SK-N-SH (cell line): ENCODE measurements around the gene ZNF774. TPM values are rescaled to one million over a fixed set of nuclear protein-coding genes. Genes with fewer than 3 reads are reported as not detected.
"Not testable (repeated sequence)": the region's sequence is repeated elsewhere in the genome, so short reads cannot be mapped to it uniquely, and the experiment has no call there.

Experiments
- CTCF ChIA-PET: fragments of 300-600, 350-600 bp; formaldehyde crosslinking; extraction: SDS; loops from one replicate; lab custom pipeline; 2021; lab: Yijun Ruan, JAX
- POLR2A ChIA-PET: fragments of 350-600 bp; sonication (Branson Sonifier 250); formaldehyde crosslinking; extraction: SDS; loops from one replicate; lab custom pipeline; 2020; ENCODE audit warnings: antibody characterized with exemption, inconsistent platforms; lab: Yijun Ruan, JAX
- DNase-seq: peaks from one replicate; pipeline ENCODE4 v3.0.0; 2012
- H2AFZ ChIP-seq: fragments of 200-600 bp; sonication (generic); 2 replicates; pipeline ENCODE4 v1.8.1; 2016; ENCODE audit warnings: antibody characterized with exemption, mild to moderate bottlenecking, low read depth
- H3F3A ChIP-seq: fragments of 200-600 bp; sonication (generic); replicated peaks from 2 replicates; pipeline ENCODE3; 2016; ENCODE audit warnings: antibody characterized with exemption, mild to moderate bottlenecking; ENCODE audit not compliant: insufficient read depth
- H3K27ac ChIP-seq, 2 experiments: fragments of 200-500 bp in 1 of 2; fragments of 200-600 bp in 1 of 2; sonication (Bioruptor generic) in 1 of 2; sonication (generic), shearing (Covaris generic) in 1 of 2; 2 replicates each; pipeline versions ENCODE4 v1.5.1 to v1.6.1; 2014 to 2016; ENCODE audit warnings: low read depth in 2 of 2, inconsistent platforms in 1 of 2, low read length in 1 of 2, mild to moderate bottlenecking in 1 of 2, mixed read lengths in 1 of 2
- H3K27me3 ChIP-seq: fragments of 200-600 bp; sonication (generic), shearing (Covaris generic); 2 replicates; pipeline ENCODE4 v1.6.1; 2016; ENCODE audit warnings: mixed run types; ENCODE audit not compliant: insufficient read depth
- H3K36me3 ChIP-seq, 2 experiments: fragments of 200-500 bp in 1 of 2; fragments of 200-600 bp in 1 of 2; sonication (Bioruptor generic) in 1 of 2; sonication (generic) in 1 of 2; replicated peaks in 1 of 2; 2 replicates each; pipeline versions ENCODE3 to v1.5.1; 2014 to 2016; ENCODE audit warnings: low read length in 1 of 2, mild to moderate bottlenecking in 1 of 2; ENCODE audit not compliant: insufficient read depth in 2 of 2, control insufficient read depth in 1 of 2
- H3K4me1 ChIP-seq, 2 experiments: fragments of 200-500 bp in 1 of 2; fragments of 200-600 bp in 1 of 2; sonication (Bioruptor generic) in 1 of 2; sonication (generic), shearing (Covaris generic) in 1 of 2; 2 replicates each; pipeline versions ENCODE4 v1.5.1 to v1.6.1; 2014 to 2016; ENCODE audit warnings: low read depth in 1 of 2, low read length in 1 of 2, mixed run types in 1 of 2; ENCODE audit not compliant: insufficient read depth in 2 of 2, control insufficient read depth in 1 of 2
- H3K4me2 ChIP-seq: fragments of 200-600 bp; sonication (generic), shearing (Covaris generic); 2 replicates; pipeline ENCODE4 v1.6.1; 2017; ENCODE audit warnings: mixed run types
- H3K4me3 ChIP-seq, 2 experiments: fragments of 200-500 bp in 1 of 2; fragments of 200-600 bp in 1 of 2; sonication (Bioruptor generic) in 1 of 2; sonication (generic), shearing (Covaris generic) in 1 of 2; 2 replicates each; pipeline versions ENCODE4 v1.5.1 to v1.8.1; 2014 to 2016; ENCODE audit warnings: low read depth in 2 of 2, inconsistent platforms in 1 of 2, low read length in 1 of 2, mild to moderate bottlenecking in 1 of 2, mixed read lengths in 1 of 2, moderate library complexity in 1 of 2
- H3K79me2 ChIP-seq: fragments of 200-600 bp; sonication (generic); 2 replicates; pipeline ENCODE4 v1.8.1; 2017; ENCODE audit warnings: mild to moderate bottlenecking; ENCODE audit not compliant: insufficient read depth
- H3K9ac ChIP-seq: fragments of 200-600 bp; sonication (generic); 2 replicates; pipeline ENCODE4 v1.6.1; 2017; ENCODE audit warnings: mixed run types
- H3K9me2 ChIP-seq: fragments of 200-600 bp; sonication (generic); 2 replicates; pipeline ENCODE4 v1.6.1; 2017; ENCODE audit warnings: mixed run types
- H3K9me3 ChIP-seq: fragments of 200-600 bp; sonication (generic); 2 replicates; pipeline ENCODE4 v1.6.1; 2017; ENCODE audit warnings: mixed run types, mild to moderate bottlenecking, moderate library complexity
- H4K20me1 ChIP-seq: fragments of 200-600 bp; sonication (generic); 2 replicates; pipeline ENCODE4 v1.6.1; 2017; ENCODE audit warnings: mild to moderate bottlenecking, mixed run types; ENCODE audit not compliant: insufficient read depth
- FOSL2 ChIP-seq: IDR thresholded peaks from 2 replicates; pipeline ENCODE4 v1.4.0; 2012; ENCODE audit warnings: low read depth, mild to moderate bottlenecking, moderate library complexity, borderline replicate concordance
- FOXJ3 ChIP-seq: sonication (generic); formaldehyde crosslinking; IDR thresholded peaks from 2 replicates; pipeline ENCODE4 v1.5.1; 2020; ENCODE audit warnings: mild to moderate bottlenecking, missing genetic modification reagents
- JUND ChIP-seq: IDR thresholded peaks from 2 replicates; pipeline ENCODE4 v1.4.0; 2012
- MXI1 ChIP-seq: IDR thresholded peaks from 2 replicates; pipeline ENCODE4 v1.6.1; 2012; ENCODE audit warnings: mild to moderate bottlenecking, low read depth, low read length, improper control_type of control experiment
- NRF1 ChIP-seq: IDR thresholded peaks from 2 replicates; pipeline ENCODE4 v1.6.1; 2012; ENCODE audit warnings: low read depth, mild to moderate bottlenecking, low read length
- RAD21 ChIP-seq: IDR thresholded peaks from 2 replicates; pipeline ENCODE4 v1.6.1; 2012; ENCODE audit warnings: mild to moderate bottlenecking, low read length
- SIN3A ChIP-seq: IDR thresholded peaks from 2 replicates; pipeline ENCODE4 v1.6.1; 2012; ENCODE audit warnings: low read depth, mild to moderate bottlenecking, low read length, moderate library complexity, borderline replicate concordance
- WGBS: methylation state at CpG from one replicate; pipeline ENCODE4 v1.1.6; 2017; ENCODE audit warnings: low lambda C conversion rate; 5-methylcytosine and 5-hydroxymethylcytosine counted together
- polyA plus RNA-seq, 3 experiments: library from polyadenylated mRNA; depleted of rRNA; stranded (reverse); fragments of >200 nt; gene quantifications; 2 replicates each; pipeline ENCODE4 v1.2.3, GENCODE V29; 2012
- TF ChIP-seq, protein P1 (sequence below): IDR thresholded peaks from 2 replicates; pipeline ENCODE4 v1.4.0; 2012; ENCODE audit warnings: low read depth, borderline replicate concordance
- TF ChIP-seq, protein P2 (sequence below): fragments of 200-600 bp; sonication (generic); IDR thresholded peaks from 2 replicates; pipeline ENCODE4 v1.6.1; 2017; ENCODE audit warnings: antibody characterized with exemption, mild to moderate bottlenecking, moderate library complexity

ZNF774 gene
- polyA plus RNA-seq, 1 of the 3 experiments (the other 2 are of a cell fraction) = 1.8 TPM

DNA sequence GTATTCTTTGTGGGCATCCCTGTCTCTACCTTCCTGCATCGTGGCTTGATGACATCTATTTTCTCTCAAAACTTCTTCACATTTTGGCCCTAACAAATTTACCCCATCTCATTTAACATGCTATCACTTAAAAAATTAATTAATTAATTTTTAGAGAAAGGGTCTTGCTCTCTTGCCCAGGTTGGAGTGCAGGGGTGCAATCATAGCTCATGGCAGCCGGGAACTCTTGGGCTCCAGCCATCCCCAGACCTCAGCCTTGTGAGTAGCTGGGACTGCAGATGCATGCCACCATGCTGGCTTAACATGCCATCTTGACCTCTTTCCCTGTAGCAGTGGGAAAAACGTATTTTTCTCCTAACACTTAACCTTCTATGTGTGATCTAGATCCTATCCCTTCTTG lies 56.6 kb downstream of the ZNF774 start:
- H3K27ac ChIP-seq = no peak overlapping the region
- peaks cover 41% of the 10 kb centered on the region for H3F3A ChIP-seq
- TF ChIP-seq MXI1 (no peak), FOXJ3 (CRISPR knock-in tag) (no peak), SIN3A (no peak), JUND (no peak), NRF1 (no peak), RAD21 (no peak), FOSL2 (no peak)
- TF ChIP-seq, protein P1, sequence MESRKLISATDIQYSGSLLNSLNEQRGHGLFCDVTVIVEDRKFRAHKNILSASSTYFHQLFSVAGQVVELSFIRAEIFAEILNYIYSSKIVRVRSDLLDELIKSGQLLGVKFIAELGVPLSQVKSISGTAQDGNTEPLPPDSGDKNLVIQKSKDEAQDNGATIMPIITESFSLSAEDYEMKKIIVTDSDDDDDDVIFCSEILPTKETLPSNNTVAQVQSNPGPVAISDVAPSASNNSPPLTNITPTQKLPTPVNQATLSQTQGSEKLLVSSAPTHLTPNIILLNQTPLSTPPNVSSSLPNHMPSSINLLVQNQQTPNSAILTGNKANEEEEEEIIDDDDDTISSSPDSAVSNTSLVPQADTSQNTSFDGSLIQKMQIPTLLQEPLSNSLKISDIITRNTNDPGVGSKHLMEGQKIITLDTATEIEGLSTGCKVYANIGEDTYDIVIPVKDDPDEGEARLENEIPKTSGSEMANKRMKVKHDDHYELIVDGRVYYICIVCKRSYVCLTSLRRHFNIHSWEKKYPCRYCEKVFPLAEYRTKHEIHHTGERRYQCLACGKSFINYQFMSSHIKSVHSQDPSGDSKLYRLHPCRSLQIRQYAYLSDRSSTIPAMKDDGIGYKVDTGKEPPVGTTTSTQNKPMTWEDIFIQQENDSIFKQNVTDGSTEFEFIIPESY = no peak
- TF ChIP-seq, protein P2, sequence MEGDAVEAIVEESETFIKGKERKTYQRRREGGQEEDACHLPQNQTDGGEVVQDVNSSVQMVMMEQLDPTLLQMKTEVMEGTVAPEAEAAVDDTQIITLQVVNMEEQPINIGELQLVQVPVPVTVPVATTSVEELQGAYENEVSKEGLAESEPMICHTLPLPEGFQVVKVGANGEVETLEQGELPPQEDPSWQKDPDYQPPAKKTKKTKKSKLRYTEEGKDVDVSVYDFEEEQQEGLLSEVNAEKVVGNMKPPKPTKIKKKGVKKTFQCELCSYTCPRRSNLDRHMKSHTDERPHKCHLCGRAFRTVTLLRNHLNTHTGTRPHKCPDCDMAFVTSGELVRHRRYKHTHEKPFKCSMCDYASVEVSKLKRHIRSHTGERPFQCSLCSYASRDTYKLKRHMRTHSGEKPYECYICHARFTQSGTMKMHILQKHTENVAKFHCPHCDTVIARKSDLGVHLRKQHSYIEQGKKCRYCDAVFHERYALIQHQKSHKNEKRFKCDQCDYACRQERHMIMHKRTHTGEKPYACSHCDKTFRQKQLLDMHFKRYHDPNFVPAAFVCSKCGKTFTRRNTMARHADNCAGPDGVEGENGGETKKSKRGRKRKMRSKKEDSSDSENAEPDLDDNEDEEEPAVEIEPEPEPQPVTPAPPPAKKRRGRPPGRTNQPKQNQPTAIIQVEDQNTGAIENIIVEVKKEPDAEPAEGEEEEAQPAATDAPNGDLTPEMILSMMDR = no peak
- H3K9me2 ChIP-seq = no peaks in the 10 kb centered on the region
- WGBS = 95% methylated on average over 3 of the region's 3 CpGs
- no peak overlapping the region for H3K4me2 ChIP-seq
- peaks cover 0 to 55% of the 10 kb centered on the region in 2 experiments; a peak in 3 of 4 replicates for H3K4me1 ChIP-seq
- H4K20me1 ChIP-seq = peaks cover 45% of the 10 kb centered on the region
- H3K27me3 ChIP-seq = no peaks in the 10 kb centered on the region
- POLR2A ChIA-PET = no interaction called here
- no peak overlapping the region for H2AFZ ChIP-seq
- H3K9ac ChIP-seq = no peak overlapping the region
- CTCF ChIA-PET = interaction anchor here (1.0 kb wide), 1 partner anchor 12 kb away, joined by 3 read pairs; no protein-coding TSS in a partner anchor
- H3K36me3 ChIP-seq = peaks cover 0 to 24% of the 10 kb centered on the region in 2 experiments
- H3K79me2 ChIP-seq = peaks cover 100% of the 10 kb centered on the region
- H3K4me3 ChIP-seq = no peak overlapping the region
- DNase-seq = no peak
- H3K9me3 ChIP-seq = no peaks in the 10 kb centered on the region

- H4K20me1 ChIP-seq = peaks cover 36% of the 10 kb centered on the region
- H3F3A ChIP-seq = peaks cover 43% of the 10 kb centered on the region
- H3K27me3 ChIP-seq, H3K9me3 ChIP-seq, H3K4me2 ChIP-seq, H3K4me3 ChIP-seq, H2AFZ ChIP-seq, H3K27ac ChIP-seq, CTCF ChIA-PET, H3K9me2 ChIP-seq, H3K9ac ChIP-seq, DNase-seq, POLR2A ChIA-PET: not testable (repeated sequence)
- peaks cover 99% of the 10 kb centered on the region for H3K79me2 ChIP-seq
- 98% methylated on average over 3 of the region's 3 CpGs for WGBS
- peaks cover 0 to 20% of the 10 kb centered on the region in 2 experiments for H3K36me3 ChIP-seq
- H3K4me1 ChIP-seq = peaks cover 0 to 57% of the 10 kb centered on the region in 2 experiments; a peak in 3 of 4 replicates
These were observed 57.5 kb downstream of the ZNF774 start for GRCh38 chr15:90409587-90409986.

GRCh38 chr15:90410316-90410715 lies 58.2 kb downstream of the ZNF774 start:
- H3K79me2 ChIP-seq = peaks cover 99% of the 10 kb centered on the region
- H3F3A ChIP-seq = peaks cover 51% of the 10 kb centered on the region
- H3K9me3 ChIP-seq, H3K27me3 ChIP-seq, H3K9me2 ChIP-seq, CTCF ChIA-PET, H3K4me3 ChIP-seq, H2AFZ ChIP-seq, DNase-seq, POLR2A ChIA-PET, H3K4me2 ChIP-seq, H3K27ac ChIP-seq, H3K9ac ChIP-seq: not testable (repeated sequence)
- H4K20me1 ChIP-seq = peaks cover 30% of the 10 kb centered on the region
- peaks cover 0 to 52% of the 10 kb centered on the region in 2 experiments; a peak in 3 of 4 replicates for H3K4me1 ChIP-seq
- WGBS = 100% methylated on average over 4 of the region's 4 CpGs
- peaks cover 0 to 20% of the 10 kb centered on the region in 2 experiments for H3K36me3 ChIP-seq
